ENCODE measurements around the gene EMC10.
A peak's percentile ranks its signal among the peaks of the same experiment; 100 is the strongest.
"Not testable (repeated sequence)": the region's sequence is repeated elsewhere in the genome, so short reads cannot be mapped to it uniquely, and the experiment has no call there.

Gene EMC10

DNA sequence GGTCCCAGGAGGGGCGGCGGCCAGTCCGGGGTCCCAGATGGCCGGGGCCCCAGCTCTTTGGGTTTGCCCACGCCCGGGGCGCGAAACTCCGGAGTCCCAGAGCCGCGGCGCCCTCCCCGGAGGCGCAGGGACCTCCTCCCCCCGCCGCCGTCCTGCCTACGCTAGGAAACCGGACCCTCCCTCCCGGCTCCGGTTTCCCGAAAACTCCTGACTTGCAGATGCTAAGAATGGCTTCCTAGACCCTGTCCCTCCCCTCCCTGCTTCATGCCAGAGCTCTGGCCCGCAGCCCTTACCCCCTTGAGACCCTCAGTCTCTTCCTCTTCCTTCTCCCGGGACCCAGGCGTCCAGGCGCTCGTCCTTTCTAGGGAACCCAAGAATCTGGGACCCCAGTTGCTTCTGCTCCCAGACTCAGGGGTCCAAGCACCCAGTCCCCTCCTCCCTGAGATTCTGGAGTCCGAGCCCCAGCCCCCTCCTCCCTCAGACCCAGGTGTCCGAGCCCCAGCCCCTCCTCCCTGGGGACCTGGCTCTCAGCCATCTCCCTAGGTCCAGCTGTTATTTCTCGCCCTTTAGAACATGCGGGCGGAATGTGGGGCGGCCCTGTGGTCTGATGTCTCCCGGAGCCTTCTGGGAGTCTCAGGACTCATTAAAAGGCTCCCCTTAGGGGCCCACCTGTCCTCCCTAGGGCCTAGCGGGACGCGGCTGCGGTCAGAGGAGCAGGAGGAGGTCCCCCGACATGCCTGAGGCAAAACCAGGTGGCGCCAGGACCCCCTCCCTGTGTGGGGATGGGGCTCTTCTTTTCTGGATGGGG, 43.9 kb upstream of the EMC10 start, which contains the start of gene MYBPC2:
Gene MYBPC2, plus strand, starts transcription at position 672 of the 808 bp plus-strand sequence. Its CDS starts 62 bp downstream, at position 734.
- 0 out of 2 replicates have a peak within 1 kb of the TSS, but pooled peaks have one; percentile 5 for H3K27ac ChIP-seq
- TF ChIP-seq ZFX (IDR thresholded peaks at IDR 0.05), result no peak
- TF ChIP-seq CTCF (conservative IDR thresholded peaks at IDR 0.05), result no peak

DNA sequence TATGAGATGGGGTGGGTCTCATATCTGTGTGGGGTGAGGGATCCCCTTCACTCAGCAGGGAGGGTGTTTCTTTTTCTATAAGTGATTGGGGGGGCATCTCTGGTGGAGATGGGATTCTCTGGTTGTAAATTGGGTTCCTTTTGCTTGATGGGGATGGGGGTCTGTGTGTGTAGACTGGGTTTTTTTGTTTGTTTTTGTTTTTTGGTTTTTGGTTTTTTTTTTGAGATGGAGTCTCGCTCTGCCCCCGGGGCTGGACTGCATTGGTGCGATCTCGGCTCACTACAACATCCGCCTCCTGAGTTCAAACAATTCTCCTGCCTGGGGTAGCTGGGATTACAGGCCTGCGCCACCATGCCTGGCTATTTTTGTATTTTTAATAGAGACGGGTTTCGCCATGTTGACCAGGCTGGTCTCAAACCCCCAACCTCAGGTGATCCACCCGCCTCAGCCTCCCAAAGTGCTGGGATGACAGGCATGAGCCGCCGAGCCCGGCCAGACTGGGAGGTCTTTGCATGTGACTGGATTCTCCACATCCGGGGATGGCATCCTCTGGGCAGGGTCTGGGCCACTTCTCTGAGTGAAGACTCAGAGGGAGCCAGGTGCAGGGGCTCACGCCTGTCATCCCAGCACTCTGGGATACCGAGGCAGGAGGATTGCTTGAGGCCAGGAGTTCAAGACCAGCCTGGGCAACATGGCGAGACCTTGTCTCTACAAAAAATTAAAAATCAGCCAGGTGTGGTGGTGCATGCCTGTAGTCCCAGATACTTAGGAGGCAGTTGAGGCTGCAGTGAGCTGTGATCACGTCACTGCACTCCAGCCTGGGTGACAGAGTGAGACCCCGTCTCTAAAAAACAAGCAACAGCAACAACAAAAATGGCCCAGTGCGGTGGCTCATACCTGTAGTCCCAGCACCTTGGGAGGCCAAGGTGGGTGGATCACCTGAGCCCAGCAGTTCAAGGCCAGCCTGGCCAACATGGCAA, 42.8 kb upstream of the EMC10 start:
- H3K27ac ChIP-seq, result no peak overlapping the region
- TF ChIP-seq CTCF (conservative IDR thresholded peaks at IDR 0.05) (no peak), ZFX (IDR thresholded peaks at IDR 0.05) (no peak)

- TF ChIP-seq ZFX (IDR thresholded peaks at IDR 0.05) (no peak), CTCF (conservative IDR thresholded peaks at IDR 0.05) (no peak)
Measured at GRCh38 chr19:50434525-50434924, 41.8 kb upstream of the EMC10 start.

GRCh38 chr19:50435221-50435620, 41.1 kb upstream of the EMC10 start:
- TF ChIP-seq CTCF (conservative IDR thresholded peaks at IDR 0.05) (no peak), ZFX (IDR thresholded peaks at IDR 0.05) (no peak)
- H3K27ac ChIP-seq, result no peak overlapping the region

More at GRCh38 chr19:50434525-50434924, 41.8 kb upstream of the EMC10 start:
- H3K27ac ChIP-seq, result no peak overlapping the region

DNA sequence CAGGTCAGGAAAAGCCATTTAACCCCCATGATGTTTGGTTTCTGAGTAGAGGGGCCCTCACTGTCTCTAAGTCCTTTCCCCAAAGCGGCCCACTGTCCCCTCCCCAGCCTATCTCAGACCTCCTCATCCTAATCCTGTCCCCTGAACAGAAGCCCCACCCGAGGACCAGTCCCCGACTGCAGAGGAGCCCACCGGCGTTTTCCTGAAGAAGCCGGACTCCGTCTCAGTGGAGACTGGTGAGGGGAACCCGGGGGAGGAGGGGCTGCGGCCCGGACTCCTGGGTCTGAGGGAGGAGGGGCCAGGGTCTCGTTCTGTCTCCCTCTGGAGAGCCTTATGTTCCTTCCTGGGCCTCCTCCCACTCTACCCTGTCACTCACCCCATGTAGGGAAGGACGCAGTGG, 40.7 kb upstream of the EMC10 start:
- no peak overlapping the region for H3K27ac ChIP-seq
- TF ChIP-seq ZFX (IDR thresholded peaks at IDR 0.05), result no peak
- no peak for TF ChIP-seq CTCF (conservative IDR thresholded peaks at IDR 0.05)

DNA sequence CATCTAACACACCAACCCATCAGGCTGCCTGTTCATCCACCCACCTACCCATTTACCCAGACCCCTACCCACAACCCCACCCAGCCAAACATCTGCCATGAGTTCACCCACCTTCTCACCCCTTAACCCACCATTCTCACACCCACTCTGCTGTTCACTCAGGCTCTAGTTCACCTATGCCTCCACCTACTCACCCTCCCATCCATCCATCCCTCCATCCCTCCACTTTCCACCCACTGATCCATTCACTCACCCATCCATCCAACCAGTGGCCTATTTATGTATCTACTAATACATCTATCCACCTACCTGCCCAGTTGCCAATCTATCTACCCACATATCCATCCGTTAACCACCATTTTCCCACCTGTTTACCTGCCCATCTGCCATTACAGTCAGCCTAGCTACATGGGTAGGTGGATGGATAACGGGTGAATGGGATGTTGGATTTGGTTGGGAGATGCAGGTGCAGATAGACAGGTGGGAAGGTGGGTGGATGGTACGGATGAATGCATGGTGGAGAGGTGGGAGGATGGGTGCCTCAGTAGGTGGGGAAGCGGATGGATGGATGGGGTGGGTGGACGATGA, 38.4 kb upstream of the EMC10 start:
- TF ChIP-seq ZFX (IDR thresholded peaks at IDR 0.05) (no peak), CTCF (conservative IDR thresholded peaks at IDR 0.05) (no peak)
- no peak overlapping the region for H3K27ac ChIP-seq

DNA sequence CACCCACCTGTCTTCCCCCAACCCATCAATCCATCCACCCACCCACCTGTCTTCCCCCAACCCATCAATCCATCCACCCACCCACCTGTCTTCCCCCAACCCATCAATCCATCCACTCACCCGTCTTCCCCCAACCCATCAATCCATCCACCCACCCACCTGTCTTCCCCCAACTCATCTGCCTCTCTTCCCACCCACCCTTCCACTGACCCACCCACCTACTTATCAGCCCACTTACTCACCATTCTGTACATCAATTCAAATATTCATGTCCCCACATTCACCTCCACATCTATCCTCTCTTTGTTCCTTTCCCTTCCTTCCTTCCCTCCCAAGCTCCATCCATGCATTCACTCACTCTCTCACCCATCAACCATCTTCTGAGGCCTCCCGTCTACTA, 37.2 kb upstream of the EMC10 start:
- H3K27ac ChIP-seq, result not testable (repeated sequence)
